ENCODE data around the gene GABRR2. TPM values are rescaled to one million over a fixed set of nuclear protein-coding genes. Genes with fewer than 3 reads are reported as not detected.
"Not testable (repeated sequence)": the region's sequence is repeated elsewhere in the genome, so short reads cannot be mapped to it uniquely, and the experiment has no call there.

The GABRR2 gene
- total RNA-seq, 2 donors from 2014 or later = 2.0 TPM; not detected in 1

DNA sequence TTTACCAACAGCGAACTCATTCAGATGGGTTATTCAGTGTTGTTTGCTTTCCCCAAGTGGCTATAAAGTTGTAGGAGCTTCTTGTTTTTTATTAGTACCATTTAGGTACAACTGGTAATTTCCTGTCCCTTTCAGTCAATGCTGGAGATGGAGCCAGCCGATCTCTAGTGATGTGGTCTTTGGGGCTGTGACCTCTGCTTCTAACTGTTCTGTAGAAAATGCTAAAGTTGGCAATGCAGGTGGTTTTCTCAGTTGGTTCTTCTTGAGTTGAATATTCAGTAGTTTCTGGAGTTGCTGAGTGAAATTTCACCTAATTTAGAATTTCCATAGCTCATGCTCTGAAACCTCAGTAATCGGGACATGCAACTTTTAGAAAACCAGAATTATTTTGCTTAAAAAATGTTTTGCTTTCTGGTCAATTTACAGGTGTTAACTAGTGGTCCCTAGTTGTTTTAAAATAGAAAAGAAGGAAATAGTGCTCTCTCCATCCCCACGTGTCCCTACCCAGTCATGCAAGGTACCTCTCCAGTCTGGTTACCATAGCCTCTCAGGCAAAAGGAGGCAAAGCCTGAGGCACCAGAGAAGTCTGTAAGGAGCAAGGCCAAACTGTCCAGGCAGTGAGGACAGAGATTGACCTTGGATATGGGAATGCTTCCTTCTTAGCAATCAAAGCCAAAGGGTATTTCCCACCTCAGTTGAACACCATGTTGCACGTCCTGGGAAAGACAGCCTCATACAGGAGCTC is 70.7 kb downstream of the GABRR2 start:
- Histone ChIP-seq H3K9me3 (no peaks in the 10 kb centered on the region), H3K4me1 (ENCODE audit: control insufficient read depth in 1 of 2, low read depth in 2 of 2) (no peaks in the 10 kb centered on the region), H3K27me3 (replicated peaks; ENCODE audit: insufficient read depth) (no peaks in the 10 kb centered on the region), H3K27ac (no peak overlapping the region), H3K36me3 (no peaks in the 10 kb centered on the region), H3K4me3 (no peak overlapping the region)
- no peak for ATAC-seq (ENCODE audit: insufficient number of reproducible peaks, low FRiP score, low read depth)
- DNase-seq (ENCODE audit: low spot score) = no peak
- TF ChIP-seq, protein P1, sequence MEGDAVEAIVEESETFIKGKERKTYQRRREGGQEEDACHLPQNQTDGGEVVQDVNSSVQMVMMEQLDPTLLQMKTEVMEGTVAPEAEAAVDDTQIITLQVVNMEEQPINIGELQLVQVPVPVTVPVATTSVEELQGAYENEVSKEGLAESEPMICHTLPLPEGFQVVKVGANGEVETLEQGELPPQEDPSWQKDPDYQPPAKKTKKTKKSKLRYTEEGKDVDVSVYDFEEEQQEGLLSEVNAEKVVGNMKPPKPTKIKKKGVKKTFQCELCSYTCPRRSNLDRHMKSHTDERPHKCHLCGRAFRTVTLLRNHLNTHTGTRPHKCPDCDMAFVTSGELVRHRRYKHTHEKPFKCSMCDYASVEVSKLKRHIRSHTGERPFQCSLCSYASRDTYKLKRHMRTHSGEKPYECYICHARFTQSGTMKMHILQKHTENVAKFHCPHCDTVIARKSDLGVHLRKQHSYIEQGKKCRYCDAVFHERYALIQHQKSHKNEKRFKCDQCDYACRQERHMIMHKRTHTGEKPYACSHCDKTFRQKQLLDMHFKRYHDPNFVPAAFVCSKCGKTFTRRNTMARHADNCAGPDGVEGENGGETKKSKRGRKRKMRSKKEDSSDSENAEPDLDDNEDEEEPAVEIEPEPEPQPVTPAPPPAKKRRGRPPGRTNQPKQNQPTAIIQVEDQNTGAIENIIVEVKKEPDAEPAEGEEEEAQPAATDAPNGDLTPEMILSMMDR (IDR thresholded peaks at IDR 0.05) = no peak

DNA sequence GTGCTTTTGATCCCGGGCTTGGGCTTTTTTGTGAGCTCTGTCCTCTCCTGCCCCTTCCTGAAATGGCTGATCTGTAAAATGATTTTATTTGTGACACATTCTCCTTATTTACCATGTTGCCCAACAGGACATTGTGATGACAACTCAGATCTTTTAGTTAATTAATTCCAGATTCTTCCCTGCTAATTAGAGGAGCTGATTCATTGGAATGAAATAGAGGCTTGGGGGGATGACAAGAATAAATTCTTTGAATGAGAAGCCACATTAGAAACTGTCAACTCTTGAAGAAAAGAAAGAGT is 71.8 kb downstream of the GABRR2 start:
- Histone ChIP-seq H3K9me3 (no peaks in the 10 kb centered on the region), H3K27ac (no peak overlapping the region), H3K27me3 (replicated peaks; ENCODE audit: insufficient read depth) (no peaks in the 10 kb centered on the region), H3K36me3 (no peaks in the 10 kb centered on the region), H3K4me1 (ENCODE audit: control insufficient read depth in 1 of 2, low read depth in 2 of 2) (no peaks in the 10 kb centered on the region), H3K4me3 (no peak overlapping the region)
- TF ChIP-seq, protein P1 (IDR thresholded peaks at IDR 0.05) = no peak
- ATAC-seq (ENCODE audit: insufficient number of reproducible peaks, low FRiP score, low read depth) = no peak
- DNase-seq (ENCODE audit: low spot score) = no peak

DNA sequence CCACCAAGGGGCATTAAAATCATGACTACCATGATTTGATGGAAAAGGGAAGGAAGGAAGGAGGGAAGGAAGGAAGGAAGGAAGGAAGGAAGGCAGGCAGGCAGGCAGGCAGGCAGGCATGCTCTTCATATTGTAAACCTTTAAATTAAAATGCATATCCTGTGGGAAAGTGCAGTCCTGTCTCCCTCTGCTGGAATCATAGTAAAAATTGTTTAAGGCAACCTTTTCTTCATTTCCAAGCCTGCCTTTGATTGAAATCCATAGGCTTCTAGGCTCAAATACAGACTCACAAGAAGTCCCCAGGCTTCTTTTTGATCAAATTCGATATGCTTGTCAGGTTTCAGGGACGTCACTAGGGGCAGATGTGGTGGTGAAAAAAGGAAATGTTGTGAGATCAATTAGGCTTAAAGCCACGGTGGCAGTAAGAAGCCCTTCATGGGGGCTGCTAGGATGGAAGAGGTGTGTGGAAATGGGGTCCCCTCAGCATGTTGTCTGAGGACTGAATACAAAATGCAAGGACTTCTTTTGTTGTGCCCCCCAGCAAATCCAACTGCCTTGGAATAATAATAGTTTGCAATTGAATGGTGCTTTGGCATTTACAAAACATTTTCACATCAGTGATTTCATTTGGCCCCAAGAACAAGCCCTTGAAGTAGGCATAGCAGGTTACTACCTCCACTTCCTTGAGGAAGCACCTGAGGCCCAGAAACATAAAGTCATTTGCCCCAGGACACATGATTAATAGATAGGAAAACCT is 72.3 kb downstream of the GABRR2 start:
- Histone ChIP-seq H3K4me1 (ENCODE audit: control insufficient read depth in 1 of 2, low read depth in 2 of 2) (no peaks in the 10 kb centered on the region), H3K4me3 (no peak overlapping the region), H3K36me3 (no peaks in the 10 kb centered on the region), H3K27me3 (replicated peaks; ENCODE audit: insufficient read depth) (no peaks in the 10 kb centered on the region), H3K9me3 (no peaks in the 10 kb centered on the region), H3K27ac (no peak overlapping the region)
- TF ChIP-seq, protein P1 (IDR thresholded peaks at IDR 0.05) = peak; percentile 47
- ATAC-seq (ENCODE audit: insufficient number of reproducible peaks, low FRiP score, low read depth) (no peak), DNase-seq (ENCODE audit: low spot score) (no peak)

DNA sequence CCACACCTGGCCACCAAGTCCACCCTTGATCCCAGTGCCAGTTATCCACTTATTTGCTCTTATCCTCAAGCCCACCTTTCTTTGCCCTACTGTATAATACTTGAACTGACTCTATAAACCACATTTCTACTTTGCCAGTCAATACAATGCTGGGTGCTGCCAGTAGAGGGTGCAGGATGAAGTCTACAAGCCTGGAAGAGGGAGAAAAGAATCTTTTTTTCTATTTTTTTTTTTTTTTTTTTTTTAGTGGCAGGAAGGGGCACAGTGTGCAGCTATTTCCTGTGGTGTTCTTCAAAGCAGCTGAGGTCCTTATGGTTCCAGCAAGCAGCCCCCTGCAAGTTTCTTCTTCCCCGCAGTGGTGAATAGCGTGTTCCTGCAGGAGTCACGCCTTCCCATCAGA is 75.8 kb downstream of the GABRR2 start:
- Histone ChIP-seq H3K4me1 (ENCODE audit: control insufficient read depth in 1 of 2, low read depth in 2 of 2) (no peaks in the 10 kb centered on the region), H3K9me3 (no peaks in the 10 kb centered on the region), H3K4me3 (no peak overlapping the region), H3K36me3 (no peaks in the 10 kb centered on the region), H3K27ac (no peak overlapping the region), H3K27me3 (replicated peaks; ENCODE audit: insufficient read depth) (no peaks in the 10 kb centered on the region)
- ATAC-seq (ENCODE audit: insufficient number of reproducible peaks, low FRiP score, low read depth) (no peak), DNase-seq (ENCODE audit: low spot score) (no peak)
- TF ChIP-seq, protein P1 (IDR thresholded peaks at IDR 0.05) = no peak

DNA sequence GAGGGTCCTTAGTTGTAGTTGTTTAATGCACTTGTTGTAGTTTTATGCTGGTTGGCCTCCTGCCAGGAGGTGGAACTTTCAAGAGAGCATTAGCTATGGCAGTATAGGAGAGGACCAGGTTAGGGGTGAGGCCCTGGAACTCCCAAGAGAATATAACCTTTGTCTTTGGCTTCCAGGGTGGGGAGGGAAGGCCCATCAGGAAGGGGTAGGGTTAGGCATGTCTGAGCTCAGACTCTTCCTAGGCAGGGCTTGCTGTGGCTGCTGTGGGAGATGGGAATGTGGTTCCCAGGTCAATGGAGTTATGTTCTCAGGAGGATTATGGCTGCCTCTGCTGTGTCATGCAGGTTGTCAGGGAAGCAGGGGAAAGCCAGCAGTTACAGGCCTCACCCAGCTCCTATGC is 77.9 kb downstream of the GABRR2 start:
- H3K9me3 ChIP-seq = no peaks in the 10 kb centered on the region
- H3K4me3 ChIP-seq = no peak overlapping the region
- no peaks in the 10 kb centered on the region for H3K4me1 ChIP-seq (ENCODE audit: control insufficient read depth in 1 of 2, low read depth in 2 of 2)
- DNase-seq (ENCODE audit: low spot score) (no peak), ATAC-seq (ENCODE audit: insufficient number of reproducible peaks, low FRiP score, low read depth) (no peak)
- no peak overlapping the region for H3K27ac ChIP-seq
- TF ChIP-seq, protein P1 (IDR thresholded peaks at IDR 0.05) = no peak
- H3K27me3 ChIP-seq (replicated peaks; ENCODE audit: insufficient read depth) = no peaks in the 10 kb centered on the region
- H3K36me3 ChIP-seq = no peaks in the 10 kb centered on the region

DNA sequence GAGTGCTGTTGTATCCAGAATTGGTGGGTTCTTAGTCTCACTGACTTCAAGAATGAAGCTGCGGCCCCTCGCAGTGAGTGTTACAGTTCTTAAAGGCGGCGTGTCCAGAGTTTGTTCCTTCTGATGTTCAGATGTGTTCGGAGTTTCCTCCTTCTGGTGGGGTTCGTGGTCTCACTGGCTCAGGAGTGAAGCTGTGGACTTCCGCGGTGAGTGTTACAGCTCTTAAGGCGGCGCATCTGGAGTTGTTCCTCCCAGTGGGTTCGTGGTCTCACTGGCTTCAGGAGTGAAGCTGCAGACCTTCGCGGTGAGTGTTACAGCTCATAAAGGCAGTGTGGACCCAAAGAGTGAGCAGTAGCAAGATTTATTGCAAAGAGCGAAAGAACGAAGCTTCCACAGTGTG is 81.5 kb downstream of the GABRR2 start:
- not testable (repeated sequence) for ATAC-seq (ENCODE audit: insufficient number of reproducible peaks, low FRiP score, low read depth); H3K36me3 ChIP-seq; H3K4me1 ChIP-seq (ENCODE audit: control insufficient read depth in 1 of 2, low read depth in 2 of 2); H3K9me3 ChIP-seq; H3K27ac ChIP-seq; H3K4me3 ChIP-seq; DNase-seq (ENCODE audit: low spot score); H3K27me3 ChIP-seq (replicated peaks; ENCODE audit: insufficient read depth)

Data from thoracic aorta (tissue), 2 donors.